Left ventricle myocardium superior (tissue), 1 donor: ENCODE data around the gene FOXD3. TPM values are rescaled to one million over a fixed set of nuclear protein-coding genes. Genes with fewer than 3 reads are reported as not detected.

Experiments
- ATAC-seq: fragments of 200-7000 bp; cut with Tn5 transposase; one replicate; pipeline ENCODE4 v1.9.1; 2020; ENCODE audit warnings: mild to moderate bottlenecking, moderate library complexity
- DNase-seq: peaks from one replicate; pipeline ENCODE4 v3.0.0-alpha.2; 2020
- intact Hi-C: fragments of 100-400 bp; cut with micrococcal nuclease; formaldehyde crosslinking; loops from one replicate; pipeline ENCODE4 v1.11.0; 2022
- total RNA-seq: library from RNA; stranded (reverse); fragmentation: NEBNext Ultra II Directional; extraction: Animal tissue kit (Norgen Biotek cat#: 25700); gene quantifications from one replicate; pipeline ENCODE4 v1.2.1, GENCODE V29; 2021
- donor health status: DM: no; HTN: yes; CAD: no; lungs with severe emphysema.

Gene FOXD3
- total RNA-seq, 1 donor from 2014 or later, result 0.32 TPM

DNA sequence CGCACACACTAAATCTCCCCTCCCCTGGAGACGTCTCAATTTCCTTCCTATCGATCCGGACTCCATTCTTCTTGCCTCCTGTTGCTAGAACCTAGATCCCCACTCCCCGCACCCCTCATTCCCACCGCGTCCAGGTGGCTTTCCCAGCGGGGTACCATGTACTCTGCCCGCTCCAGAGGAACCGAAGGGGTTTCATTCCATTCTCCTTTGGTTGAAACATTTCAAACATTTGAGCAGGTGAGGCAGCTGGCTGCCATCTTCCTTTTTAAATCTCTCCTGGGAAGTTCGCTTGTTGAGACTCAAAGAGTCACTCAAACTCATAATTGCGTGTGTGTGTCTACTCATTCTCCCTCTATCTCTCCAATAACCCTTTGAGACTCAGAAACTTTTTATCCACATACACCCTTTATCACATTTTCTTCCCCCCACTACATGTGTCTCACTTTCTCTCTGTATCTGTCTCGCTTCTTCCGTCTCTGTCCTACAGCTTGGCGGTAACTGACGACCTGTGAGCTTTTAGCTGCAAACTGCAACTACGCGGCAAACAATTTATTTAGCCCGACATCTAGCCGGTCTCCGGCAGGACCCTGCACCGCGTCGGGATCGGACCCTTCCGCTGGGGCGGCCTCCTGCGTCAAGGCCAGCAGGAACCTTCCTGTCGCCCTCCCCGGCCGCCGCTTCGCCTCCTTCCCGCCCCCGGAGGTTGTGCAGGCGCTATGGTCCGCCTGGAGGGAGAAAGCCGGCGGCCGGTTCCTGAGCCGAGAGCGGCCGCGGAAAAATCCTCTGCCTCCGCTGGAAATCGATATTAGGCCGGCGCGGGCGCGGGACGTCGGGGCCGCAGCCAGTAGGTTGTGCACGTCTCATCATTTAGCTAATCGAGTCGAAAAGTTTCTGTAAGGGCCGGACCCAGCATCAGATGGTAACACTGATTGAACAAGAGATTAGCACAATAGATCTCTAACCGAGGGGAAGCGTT lies 3.0 kb upstream of the FOXD3 start:
- ATAC-seq, result no peak
- intact Hi-C loops, result no loop called here
- DNase-seq, result no peak

DNA sequence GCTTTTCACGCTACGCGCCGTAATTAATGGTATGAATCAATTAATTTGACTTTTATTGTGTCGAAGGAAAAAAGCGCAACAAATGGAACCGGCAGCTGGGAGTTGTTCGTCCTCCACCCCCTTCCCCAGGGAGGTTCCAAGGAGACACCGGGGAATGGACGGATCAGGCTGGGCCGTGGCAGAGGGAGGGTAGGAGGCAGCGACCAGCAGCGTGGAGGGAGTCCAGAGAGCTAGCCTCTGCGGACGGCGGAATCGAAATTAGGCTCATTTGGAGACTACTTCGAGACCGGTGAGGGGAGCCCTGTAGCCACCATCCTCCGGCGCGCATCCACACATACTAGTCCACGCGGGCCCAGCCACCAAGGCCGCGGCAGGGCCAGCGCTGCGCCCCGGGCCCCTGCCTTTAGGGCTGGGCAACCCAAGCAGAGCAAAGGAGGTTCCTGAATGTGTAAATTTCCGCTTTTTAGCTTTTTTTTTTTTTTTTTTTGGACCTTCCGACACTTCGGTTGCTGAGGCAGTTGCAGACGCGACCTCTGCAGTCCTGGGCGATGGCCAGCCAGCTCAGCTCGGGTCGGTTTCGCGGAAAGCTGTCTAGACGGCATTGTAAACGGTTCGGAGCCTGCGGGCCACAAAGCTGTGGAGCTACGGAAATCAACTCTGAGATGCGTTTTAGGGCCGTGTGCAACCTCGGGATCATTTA lies 2.2 kb upstream of the FOXD3 start:
- ATAC-seq (no peak), DNase-seq (no peak)
- intact Hi-C loops, result no loop called here

DNA sequence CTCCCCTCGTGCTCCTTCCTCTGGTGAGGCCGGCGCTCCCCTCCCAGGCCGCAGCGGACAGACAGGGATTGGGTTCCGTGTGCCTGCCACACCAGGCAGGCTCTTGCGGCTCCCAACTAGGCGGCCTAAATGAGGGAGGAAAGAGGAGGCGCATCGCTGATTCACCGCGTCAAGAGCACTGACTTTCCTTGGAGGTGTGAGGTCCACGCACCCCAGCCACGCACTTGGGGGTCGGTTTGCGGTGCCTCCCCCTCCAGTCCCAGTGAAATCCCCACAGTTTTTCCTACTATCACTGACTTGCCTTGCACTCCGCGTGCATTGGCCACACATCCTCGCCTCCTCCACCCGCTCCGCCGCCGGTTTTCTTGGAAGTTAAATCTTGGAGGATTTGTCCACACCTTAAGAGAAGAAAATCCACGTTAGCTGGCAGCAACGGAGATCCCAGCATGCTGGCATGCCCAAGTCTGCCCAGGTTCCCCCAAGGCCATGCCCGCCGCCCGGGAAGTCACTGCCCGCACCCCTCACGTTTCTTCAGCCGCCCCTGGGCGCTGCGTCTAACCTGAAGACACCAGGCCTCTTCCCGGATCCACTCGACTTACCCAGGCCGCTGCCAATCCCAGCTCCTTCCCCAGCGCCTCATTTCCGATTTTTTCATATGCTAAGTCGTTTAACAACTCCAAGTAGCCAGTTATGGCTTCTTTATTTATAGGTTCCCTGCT lies 1.1 kb upstream of the FOXD3 start:
- no peak for DNase-seq

DNA sequence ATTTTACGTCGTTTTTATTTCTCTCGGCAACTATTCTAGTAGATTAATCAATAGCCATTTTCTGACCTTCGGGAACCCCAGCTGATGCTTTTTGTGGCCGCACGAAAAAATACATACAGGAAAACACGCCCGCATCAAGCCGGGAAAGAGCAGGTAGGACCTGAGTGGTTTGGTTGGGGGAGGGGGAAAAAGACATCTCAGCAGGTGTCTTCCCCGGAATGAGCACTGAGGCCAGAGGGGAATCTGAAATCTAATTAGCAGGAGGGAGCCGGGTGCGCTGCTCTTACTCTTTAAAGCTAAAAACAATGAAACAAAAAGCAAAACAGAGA lies 618 bp upstream of the FOXD3 start:
- DNase-seq (no peak), ATAC-seq (no peak)
- intact Hi-C loops, result no loop called here

More for the DNA sequence above, 1.1 kb upstream of the FOXD3 start:
- intact Hi-C loops, result no loop called here
- ATAC-seq, result no peak

DNA sequence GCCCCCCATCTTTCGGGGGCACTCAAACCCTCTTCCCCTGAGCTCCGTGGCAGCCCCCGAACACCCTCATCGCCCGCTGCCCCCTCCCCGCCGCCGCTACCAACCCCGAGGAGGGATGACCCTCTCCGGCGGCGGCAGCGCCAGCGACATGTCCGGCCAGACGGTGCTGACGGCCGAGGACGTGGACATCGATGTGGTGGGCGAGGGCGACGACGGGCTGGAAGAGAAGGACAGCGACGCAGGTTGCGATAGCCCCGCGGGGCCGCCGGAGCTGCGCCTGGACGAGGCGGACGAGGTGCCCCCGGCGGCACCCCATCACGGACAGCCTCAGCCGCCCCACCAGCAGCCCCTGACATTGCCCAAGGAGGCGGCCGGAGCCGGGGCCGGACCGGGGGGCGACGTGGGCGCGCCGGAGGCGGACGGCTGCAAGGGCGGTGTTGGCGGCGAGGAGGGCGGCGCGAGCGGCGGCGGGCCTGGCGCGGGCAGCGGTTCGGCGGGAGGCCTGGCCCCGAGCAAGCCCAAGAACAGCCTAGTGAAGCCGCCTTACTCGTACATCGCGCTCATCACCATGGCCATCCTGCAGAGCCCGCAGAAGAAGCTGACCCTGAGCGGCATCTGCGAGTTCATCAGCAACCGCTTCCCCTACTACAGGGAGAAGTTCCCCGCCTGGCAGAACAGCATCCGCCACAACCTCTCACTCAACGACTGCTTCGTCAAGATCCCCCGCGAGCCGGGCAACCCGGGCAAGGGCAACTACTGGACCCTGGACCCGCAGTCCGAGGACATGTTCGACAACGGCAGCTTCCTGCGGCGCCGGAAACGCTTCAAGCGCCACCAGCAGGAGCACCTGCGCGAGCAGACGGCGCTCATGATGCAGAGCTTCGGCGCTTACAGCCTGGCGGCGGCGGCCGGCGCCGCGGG lies 837 bp downstream of the FOXD3 start:
- no peak for ATAC-seq

DNA sequence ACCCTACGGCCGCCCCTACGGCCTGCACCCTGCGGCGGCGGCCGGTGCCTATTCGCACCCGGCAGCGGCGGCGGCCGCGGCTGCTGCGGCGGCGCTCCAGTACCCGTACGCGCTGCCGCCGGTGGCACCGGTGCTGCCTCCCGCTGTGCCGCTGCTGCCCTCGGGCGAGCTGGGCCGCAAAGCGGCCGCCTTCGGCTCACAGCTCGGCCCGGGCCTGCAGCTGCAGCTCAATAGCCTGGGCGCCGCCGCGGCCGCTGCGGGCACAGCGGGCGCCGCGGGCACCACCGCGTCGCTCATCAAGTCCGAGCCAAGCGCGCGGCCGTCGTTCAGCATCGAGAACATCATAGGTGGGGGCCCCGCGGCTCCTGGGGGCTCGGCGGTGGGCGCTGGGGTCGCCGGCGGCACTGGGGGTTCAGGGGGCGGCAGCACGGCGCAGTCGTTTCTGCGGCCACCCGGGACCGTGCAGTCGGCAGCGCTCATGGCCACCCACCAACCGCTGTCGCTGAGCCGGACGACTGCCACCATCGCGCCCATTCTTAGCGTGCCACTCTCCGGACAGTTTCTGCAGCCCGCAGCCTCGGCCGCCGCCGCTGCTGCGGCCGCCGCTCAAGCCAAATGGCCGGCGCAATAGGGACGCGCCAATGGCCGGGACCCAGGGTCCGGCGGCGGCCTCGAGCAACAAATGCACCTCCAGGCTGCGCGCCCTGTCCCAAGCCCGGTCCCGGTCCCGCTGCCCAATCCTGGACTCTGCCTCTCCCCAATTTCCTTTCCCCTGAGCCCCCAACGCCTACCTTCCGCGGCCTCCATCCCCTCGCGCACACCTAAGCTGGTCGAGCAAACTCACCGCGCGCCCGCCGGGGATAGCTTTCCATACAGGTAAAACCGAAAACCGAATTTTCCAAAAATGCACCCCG lies 1.8 kb downstream of the FOXD3 start:
- intact Hi-C loops, result no loop called here
- no peak for ATAC-seq
- no peak for DNase-seq

More for the DNA sequence above, 837 bp downstream of the FOXD3 start:
- intact Hi-C loops, result no loop called here
- DNase-seq, result no peak

DNA sequence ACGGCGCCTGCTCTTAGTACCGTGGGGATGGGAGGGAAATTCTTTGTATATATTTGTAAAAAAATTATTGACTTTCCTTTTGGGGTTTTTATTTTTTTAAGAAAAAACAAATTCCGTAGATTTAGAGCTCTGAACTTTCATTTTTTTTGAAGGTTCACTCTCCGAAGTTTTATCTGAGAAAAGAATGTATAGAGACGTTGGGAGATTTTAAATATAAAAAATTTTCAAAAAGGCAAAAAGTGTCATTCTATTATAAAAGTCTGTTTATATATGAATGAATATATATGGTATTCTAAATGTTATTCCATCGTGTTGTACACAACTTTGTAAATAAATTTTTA lies 2.4 kb downstream of the FOXD3 start:
- ATAC-seq (no peak), DNase-seq (no peak)
- intact Hi-C loops, result loop anchor here (5.0 kb wide), 1 partner anchor 43 kb away; the partner anchor contains the start of gene ALG6

DNA sequence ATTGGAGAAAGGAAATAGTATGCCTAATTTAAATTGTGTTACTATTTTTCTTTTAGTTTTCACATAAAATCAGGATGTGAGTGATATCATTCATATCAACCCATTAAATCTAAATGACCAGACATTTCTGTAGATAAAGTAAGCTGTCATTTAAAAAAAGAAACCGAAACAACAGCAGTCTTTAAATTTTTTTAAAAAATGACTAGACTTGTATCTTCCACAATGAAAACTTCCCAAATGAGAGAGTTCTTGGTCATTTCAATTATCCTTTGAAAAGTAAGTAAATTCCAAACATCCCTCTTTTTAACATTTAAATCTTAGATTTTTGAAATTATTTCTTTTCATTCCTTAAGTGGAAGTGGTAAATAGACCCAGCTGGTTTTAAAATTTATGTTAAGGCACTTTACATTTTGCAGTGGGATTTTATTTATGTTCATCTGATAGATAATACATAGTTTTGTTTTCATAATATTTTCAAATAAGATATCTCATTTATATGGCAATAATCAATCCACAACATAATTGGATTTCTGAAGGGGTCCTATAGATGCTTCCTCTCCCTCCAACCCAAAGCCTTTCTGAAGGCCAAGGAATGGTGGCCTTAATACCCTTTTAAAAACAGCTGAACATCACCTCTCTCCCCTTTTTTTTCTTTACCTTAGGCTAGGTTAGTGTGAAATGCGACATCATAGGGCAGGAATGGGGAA lies 3.1 kb downstream of the FOXD3 start:
- ATAC-seq (no peak), DNase-seq (no peak)
- intact Hi-C loops, result loop anchor here (5.0 kb wide), 1 partner anchor 42 kb away; the partner anchor contains the start of gene ALG6

DNA sequence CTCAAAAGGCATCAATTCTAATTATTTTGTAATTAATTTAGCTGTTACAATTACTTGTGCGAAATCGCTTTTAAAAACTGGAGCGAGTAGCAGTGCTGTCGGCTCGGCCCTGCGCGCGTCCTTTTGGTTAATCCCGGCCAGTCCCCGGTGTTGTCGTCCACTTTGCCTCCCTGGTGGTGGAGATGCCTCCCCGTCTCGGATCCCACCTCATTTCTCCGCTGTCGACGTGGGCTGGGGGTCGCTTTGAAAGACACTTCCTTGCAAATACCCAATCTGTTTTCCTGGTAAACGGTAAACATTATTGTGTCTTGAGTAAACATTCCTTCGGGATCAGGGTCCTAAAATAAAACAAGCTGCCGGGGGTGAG lies 3.7 kb downstream of the FOXD3 start:
- intact Hi-C loops, result loop anchor here (5.0 kb wide), 1 partner anchor 41 kb away; the partner anchor contains the start of gene ALG6
- DNase-seq, result no peak
- no peak for ATAC-seq

DNA sequence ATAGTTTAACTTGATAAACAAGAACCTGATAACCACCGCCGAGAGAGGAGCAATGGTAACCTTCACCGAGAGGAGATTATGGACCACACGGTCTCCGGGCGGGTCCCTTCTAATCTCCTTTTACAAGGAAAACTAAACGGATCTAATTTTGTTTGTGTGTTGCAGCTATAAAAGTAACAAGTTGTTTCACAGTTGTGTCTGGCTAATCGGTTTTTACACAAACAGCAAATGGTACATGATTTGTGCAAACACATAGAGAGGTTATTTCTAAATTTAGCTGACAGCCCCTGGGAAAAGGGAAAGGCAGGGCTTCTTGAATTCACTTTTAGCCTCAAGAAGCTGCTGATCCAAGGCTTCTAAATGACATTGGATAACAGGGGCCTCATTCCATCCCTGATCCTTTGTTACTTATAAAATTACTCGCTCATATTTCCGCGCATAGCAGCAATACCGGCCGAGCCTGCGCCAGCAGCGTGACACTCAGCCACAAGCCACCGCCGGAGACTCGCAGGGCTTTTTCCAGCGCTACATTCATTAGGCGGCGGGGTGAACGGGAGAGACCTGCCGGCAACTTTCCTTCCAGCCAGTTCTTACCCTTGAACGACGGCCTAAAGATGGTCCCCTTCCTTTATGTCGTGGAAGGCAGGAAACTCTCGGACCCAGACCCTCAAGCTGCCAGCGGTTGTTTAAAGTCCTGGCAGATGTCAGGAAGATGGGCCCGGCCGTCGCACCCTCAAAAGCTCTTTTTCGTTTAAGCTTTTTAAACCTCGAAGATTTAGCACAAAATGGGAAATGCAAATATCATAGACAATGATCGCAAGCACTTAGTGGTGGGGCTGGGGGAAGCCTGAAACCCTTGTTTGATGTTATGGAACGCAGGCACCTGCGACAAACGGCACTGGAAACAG lies 4.4 kb downstream of the FOXD3 start:
- DNase-seq, result no peak
- no peak for ATAC-seq
- intact Hi-C loops, result loop anchor here (5.0 kb wide), 1 partner anchor 41 kb away; the partner anchor contains the start of gene ALG6

DNA sequence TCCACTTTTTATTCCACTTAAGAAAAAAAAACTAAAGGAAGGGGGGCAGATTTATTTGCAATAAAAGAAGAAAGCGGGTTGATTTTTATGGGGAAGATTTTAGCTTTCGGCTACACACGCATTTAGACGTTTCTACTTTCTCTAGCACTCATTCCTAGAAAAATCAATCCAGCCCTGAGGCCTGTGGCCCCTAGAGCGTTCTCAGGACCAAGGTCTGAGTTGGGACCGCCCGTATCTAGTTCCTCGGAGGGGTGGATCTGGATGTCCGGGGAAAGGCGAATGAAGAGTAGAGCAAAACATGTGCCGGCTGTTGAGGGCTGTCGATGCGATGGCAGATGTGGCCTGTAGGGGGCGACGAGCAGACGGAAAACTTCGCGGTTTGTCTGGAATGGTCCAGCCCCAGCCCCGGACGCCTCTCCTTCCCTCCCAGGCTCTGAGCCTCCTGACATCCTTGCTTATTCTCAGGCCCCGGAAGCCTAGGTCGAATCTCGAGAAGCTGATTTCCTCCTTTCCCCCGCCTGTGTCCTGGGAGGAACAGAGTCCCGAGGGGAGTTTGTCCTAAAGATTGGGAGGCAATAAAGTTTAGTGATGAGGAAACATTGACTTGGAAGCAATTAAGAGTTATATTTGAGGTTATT lies 5.2 kb downstream of the FOXD3 start:
- DNase-seq (peak; percentile 53), ATAC-seq (peak; percentile 62)
- intact Hi-C loops, result loop anchor here (5.0 kb wide), 1 partner anchor 40 kb away; the partner anchor contains the start of gene ALG6

DNA sequence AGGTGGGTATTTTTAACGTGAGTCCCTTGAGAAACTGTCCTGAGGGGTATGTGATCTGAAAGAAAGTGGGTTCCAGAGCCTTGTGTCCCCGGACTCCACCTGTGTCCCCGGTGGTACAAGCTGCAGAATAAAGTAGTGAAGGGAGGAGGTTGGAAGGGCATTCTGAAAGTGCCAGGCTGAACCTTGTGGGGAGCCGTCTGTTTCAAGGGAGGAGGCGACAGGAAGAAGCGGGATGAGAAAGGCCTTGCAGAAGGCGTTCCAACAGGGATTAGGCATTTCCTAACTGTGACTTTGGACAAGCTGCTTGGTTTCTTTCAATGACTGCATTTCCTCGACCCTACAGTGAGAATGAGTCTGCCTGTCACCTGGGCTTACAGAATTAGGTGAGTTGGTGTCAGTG lies 5.8 kb downstream of the FOXD3 start:
- DNase-seq (no peak), ATAC-seq (no peak)
- intact Hi-C loops, result loop anchor here (5.0 kb wide), 1 partner anchor 39 kb away; the partner anchor contains the start of gene ALG6

DNA sequence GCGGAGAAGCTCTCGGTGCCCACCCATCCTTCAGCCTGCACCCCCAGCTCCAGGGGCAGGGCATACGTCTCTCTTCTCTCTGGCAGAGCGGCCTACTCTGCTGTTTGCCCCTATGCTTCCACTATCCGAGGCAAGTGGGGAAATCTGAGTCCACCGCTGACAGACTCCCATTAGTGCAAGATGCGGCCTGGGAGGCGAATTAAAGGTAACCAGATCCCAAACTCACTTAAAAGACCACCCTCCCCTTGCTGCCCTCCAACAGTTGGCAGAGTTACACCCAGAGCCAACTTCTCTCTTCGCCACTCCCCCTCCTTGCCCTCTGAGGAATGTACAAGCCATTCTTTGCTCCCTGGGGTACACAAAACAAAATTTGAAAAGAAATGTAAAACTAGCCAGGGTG lies 6.4 kb downstream of the FOXD3 start:
- intact Hi-C loops, result loop anchor here (5.0 kb wide), 1 partner anchor 39 kb away; the partner anchor contains the start of gene ALG6
- no peak for DNase-seq
- no peak for ATAC-seq

DNA sequence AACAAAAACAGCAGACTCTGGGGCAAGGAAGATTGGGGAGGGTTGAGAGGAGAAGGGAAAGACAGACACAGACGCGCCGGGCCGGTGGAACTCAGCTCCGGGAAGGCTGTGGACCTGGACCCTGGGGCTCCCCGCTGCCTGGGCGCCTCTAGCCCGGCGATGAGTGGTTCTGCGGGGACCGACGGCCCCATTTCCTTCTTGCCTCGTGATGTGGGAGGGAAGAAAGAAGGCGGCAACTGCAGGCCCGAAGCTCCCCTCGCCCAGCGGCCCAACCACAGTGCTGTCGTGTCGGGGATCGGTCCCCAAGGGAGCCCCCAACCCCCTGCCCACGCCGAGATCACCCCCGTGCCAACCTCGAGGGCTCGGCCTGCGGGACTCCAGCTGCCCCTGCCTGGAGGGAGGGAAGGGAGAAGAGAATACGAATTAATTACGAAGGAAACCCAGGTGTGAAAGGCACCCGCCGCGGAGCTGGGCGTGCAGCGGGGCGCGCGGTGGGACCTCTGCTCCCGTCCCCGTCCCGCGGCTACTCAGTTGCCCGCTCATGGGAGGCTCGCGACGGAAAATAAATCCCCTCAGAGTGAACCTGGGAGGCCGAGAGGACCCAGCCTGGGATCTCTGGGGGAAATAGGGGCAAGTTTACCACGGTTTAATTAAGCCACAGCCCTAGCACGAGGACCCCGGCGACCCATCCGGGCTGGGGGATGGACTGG lies 7.4 kb downstream of the FOXD3 start:
- intact Hi-C loops, result loop anchor here (5.0 kb wide), 1 partner anchor 38 kb away; the partner anchor contains the start of gene ALG6
- ATAC-seq, result no peak
- no peak for DNase-seq
